ENCODE measurements around the gene MTRR.

- TF ChIP-seq, protein P1, sequence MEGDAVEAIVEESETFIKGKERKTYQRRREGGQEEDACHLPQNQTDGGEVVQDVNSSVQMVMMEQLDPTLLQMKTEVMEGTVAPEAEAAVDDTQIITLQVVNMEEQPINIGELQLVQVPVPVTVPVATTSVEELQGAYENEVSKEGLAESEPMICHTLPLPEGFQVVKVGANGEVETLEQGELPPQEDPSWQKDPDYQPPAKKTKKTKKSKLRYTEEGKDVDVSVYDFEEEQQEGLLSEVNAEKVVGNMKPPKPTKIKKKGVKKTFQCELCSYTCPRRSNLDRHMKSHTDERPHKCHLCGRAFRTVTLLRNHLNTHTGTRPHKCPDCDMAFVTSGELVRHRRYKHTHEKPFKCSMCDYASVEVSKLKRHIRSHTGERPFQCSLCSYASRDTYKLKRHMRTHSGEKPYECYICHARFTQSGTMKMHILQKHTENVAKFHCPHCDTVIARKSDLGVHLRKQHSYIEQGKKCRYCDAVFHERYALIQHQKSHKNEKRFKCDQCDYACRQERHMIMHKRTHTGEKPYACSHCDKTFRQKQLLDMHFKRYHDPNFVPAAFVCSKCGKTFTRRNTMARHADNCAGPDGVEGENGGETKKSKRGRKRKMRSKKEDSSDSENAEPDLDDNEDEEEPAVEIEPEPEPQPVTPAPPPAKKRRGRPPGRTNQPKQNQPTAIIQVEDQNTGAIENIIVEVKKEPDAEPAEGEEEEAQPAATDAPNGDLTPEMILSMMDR (IDR thresholded peaks at IDR 0.05), result no peak
- no peak for TF ChIP-seq POLR2A (IDR thresholded peaks at IDR 0.05)
Measured at GRCh38 chr5:7852988-7853387, 16.0 kb upstream of the MTRR start.

Measured in sigmoid colon (tissue), 3 donors.